ENCODE measurements around the gene CSMD2.

DNA sequence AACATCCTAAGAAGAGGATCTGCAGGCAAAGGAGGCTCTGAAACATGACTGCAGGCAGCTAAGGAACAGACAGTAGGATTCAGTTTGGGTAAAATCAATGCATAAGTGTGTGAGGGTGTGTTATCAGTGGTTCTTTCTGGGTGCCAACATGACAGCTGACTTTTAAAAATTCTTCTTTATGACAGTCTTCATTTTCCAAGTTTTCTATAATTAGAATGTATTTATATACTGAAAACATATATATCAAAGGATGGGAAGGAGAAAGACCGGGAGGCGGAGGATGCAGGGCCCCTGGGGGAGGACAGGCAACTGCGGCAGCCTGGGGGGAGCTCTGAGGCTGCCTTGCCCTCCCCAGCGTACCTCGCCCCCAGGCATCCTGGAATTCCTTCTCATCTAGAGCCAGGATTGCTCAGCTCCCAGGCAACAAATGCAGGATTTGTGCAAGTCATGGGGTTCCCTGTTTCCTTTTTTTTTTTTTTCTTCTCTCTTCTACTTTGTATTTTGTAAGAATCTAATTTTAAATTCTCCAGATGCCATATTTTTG lies 104.8 kb downstream of the CSMD2 start:
- no peak for TF ChIP-seq POLR2A (IDR thresholded peaks at IDR 0.05)
- TF ChIP-seq, protein P1, sequence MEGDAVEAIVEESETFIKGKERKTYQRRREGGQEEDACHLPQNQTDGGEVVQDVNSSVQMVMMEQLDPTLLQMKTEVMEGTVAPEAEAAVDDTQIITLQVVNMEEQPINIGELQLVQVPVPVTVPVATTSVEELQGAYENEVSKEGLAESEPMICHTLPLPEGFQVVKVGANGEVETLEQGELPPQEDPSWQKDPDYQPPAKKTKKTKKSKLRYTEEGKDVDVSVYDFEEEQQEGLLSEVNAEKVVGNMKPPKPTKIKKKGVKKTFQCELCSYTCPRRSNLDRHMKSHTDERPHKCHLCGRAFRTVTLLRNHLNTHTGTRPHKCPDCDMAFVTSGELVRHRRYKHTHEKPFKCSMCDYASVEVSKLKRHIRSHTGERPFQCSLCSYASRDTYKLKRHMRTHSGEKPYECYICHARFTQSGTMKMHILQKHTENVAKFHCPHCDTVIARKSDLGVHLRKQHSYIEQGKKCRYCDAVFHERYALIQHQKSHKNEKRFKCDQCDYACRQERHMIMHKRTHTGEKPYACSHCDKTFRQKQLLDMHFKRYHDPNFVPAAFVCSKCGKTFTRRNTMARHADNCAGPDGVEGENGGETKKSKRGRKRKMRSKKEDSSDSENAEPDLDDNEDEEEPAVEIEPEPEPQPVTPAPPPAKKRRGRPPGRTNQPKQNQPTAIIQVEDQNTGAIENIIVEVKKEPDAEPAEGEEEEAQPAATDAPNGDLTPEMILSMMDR (IDR thresholded peaks at IDR 0.05) = no peak
